IPS-15b (cell line): ENCODE results near the gene IGFALS.

Experiments
- H3K27me3 ChIP-seq: one replicate; pipeline ENCODE4 v1.6.1; 2013; ENCODE audit warnings: low read length; ENCODE audit not compliant: control insufficient read depth, insufficient read depth
- H3K36me3 ChIP-seq: one replicate; pipeline ENCODE4 v1.6.1; 2013; ENCODE audit warnings: low read length; ENCODE audit not compliant: control insufficient read depth, insufficient read depth
- H3K4me1 ChIP-seq: one replicate; pipeline ENCODE4 v1.6.1; 2013; ENCODE audit warnings: mild to moderate bottlenecking, low read length; ENCODE audit not compliant: control insufficient read depth, insufficient read depth
- H3K4me3 ChIP-seq: one replicate; pipeline ENCODE4 v1.5.1; 2013; ENCODE audit warnings: low read depth, low read length
- H3K9ac ChIP-seq: one replicate; pipeline ENCODE4 v1.6.1; 2013; ENCODE audit warnings: low read depth, mild to moderate bottlenecking, low read length
- H3K9me3 ChIP-seq: one replicate; pipeline ENCODE4 v1.6.1; 2013; ENCODE audit warnings: mild to moderate bottlenecking, low read length; ENCODE audit not compliant: control insufficient read depth, insufficient read depth

Gene IGFALS

DNA sequence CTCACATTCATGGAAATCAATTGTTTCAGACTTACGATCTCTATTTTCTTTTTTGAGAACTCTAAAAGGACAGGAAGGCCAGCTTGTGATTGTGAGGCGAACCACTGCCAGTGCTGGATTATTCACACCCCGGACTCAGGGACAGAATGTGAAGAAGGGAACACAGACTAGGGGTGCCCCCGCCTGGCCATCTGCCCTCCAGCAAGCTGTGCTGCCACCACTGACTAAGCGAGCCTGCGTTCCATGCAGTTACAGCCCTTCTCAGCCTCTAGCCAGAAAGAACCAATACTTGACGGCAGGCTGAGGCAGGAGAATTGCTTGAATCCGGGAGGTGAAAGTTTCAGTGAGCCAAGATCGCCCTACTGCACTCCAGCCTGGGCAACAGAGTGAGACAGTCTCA lies 30.3 kb upstream of the IGFALS start:
- H3K36me3 ChIP-seq, result no peaks in the 10 kb centered on the region
- no peak overlapping the region for H3K4me3 ChIP-seq
- peaks cover 5% of the 10 kb centered on the region for H3K27me3 ChIP-seq
- no peak overlapping the region for H3K9ac ChIP-seq
- H3K4me1 ChIP-seq, result peaks cover 5% of the 10 kb centered on the region
- H3K9me3 ChIP-seq, result no peaks in the 10 kb centered on the region

DNA sequence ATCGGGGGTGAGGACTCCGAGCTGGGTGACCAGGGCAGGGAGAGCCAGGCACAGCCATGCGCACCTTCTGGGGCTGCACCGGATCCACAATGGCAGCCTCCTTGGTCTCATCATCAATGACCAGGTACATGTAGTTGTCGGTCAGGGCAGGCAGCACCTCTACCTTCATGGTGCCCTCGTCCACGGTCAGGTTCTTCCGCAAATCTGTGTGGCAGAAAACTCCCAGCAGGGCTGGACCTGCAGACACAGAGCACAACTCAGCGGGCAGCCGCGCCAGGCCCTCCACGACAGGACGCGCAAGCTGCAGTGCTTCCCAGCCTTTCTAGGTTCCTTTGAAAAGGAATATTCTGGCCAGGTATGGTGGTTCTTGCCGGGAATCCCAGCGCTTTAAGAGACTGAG lies 29.3 kb upstream of the IGFALS start:
- H3K36me3 ChIP-seq, result no peaks in the 10 kb centered on the region
- H3K9me3 ChIP-seq, result no peaks in the 10 kb centered on the region
- no peak overlapping the region for H3K4me3 ChIP-seq
- H3K9ac ChIP-seq, result no peak overlapping the region
- no peaks in the 10 kb centered on the region for H3K4me1 ChIP-seq
- H3K27me3 ChIP-seq, result peaks cover 5% of the 10 kb centered on the region

DNA sequence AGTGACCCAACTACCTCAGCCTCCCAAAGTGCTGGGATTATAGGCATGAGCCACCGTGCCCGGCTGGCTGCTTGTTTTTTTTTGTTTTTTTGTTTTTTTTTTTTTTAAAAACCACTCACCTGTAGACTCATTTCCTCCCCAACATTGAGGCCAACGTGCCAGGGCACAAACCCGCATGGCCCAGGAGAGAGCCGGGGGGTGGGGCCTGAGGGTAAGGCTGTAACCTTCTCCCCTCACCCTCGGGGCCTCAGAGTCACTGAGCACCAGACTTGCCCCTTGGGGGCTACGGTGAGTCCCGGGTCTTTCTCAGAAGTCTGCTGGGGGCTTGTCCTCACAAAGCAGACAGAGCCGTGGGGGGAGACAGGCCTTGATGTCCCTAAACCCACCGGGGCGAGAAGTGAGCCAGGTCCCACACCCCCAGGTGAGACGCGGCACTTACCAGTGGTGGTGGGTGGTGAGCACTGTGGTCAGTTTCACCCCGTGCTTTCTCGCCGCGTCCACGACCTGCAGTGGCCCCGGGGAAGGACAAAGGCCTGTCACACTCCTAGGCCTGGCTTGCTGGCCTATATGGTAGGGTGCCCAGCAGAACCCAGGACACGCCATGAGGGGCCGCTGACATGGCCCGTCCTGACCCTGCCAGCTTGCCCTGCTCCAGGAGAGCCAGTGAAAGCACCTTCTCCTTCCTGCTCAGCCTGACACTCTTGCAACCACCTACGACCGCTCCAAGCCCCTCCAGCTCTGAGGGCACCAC lies 28.5 kb upstream of the IGFALS start:
- Histone ChIP-seq H3K36me3 (peaks cover 4% of the 10 kb centered on the region), H3K4me1 (no peaks in the 10 kb centered on the region), H3K9ac (no peak overlapping the region), H3K27me3 (peaks cover 5% of the 10 kb centered on the region), H3K4me3 (no peak overlapping the region), H3K9me3 (no peaks in the 10 kb centered on the region)

DNA sequence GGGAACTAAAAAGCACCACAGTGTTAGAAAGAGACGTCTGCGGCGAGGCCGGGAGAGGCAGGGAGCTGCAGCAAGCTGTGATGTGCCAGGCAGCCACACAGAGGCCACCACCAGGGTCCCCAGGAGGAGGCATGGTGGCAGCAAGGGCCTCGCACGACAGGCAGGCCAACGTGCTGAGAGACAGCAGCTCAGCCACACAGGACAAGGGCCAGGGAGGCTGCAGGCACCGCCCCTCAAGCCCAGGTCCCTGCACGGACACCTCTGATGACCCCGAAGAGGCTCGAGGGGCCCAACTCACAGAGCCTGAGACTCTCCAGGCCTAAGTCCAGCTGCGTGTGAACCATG lies 27.4 kb upstream of the IGFALS start:
- Histone ChIP-seq H3K4me1 (no peaks in the 10 kb centered on the region), H3K9ac (no peak overlapping the region), H3K36me3 (peaks cover 10% of the 10 kb centered on the region), H3K27me3 (peaks cover 5% of the 10 kb centered on the region), H3K4me3 (no peak overlapping the region), H3K9me3 (no peaks in the 10 kb centered on the region)

DNA sequence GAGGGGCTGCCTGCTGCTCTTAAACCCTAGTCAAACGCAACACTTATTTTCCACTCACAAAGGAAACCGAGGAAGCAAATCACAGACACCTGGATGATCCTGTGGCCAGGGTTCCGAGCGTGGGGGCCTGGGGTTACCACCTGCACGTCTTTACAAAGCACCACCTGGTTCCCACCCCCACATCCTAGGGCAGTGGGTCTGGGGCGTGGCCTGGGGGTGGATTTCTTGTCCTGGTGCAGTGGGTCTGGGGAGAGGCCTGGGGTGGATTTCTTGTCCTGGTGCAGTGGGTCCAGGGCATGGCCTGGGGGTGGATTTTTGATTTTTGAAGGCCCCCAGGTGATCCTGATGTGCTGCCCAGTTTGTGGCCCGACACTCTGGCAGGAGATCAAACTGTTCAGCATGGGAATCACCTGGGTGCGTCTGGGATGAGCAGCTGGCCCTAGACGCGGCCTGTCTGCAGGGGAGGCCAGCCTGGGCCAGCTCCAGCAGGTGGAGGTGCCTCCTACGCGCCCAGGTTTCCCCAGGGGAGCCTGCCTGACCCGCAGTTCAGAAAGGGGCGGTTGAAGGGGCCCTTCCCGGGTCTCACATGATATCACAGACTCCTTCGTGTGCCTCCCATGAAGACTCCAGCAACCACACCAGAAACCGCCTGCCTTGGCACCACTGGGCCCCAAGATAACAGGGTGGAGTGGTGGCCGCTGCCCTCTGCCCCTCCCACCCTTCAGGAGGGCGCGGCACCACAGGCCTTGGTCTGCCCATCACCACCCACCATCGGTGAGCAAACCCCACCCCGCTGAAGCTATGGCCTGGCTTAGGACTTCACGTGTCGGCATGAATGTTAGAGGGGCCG lies 26.8 kb upstream of the IGFALS start:
- H3K9ac ChIP-seq, result no peak overlapping the region
- H3K36me3 ChIP-seq, result peaks cover 10% of the 10 kb centered on the region
- no peaks in the 10 kb centered on the region for H3K4me1 ChIP-seq
- no peak overlapping the region for H3K4me3 ChIP-seq
- H3K9me3 ChIP-seq, result no peaks in the 10 kb centered on the region
- peaks cover 3% of the 10 kb centered on the region for H3K27me3 ChIP-seq

DNA sequence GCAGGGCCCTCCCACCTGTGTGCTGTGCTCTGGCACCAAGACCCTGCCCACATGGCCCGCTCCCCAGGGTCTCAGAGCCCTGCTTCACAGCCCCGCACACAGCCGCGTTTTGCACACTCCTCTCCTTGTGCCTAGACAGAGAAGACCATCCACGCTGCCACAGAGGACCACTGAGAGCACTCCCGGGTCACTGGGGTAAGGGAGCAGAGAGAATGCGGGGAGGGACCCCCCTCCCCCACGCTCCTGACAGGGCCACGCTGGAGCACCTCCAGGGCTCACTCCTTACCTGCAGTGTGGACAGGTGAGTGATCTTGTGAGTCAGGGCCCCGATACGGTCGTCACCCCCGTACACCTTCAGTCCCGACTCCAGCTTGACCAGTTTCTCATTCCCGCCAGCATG lies 26.1 kb upstream of the IGFALS start:
- no peaks in the 10 kb centered on the region for H3K9me3 ChIP-seq
- peaks cover 10% of the 10 kb centered on the region for H3K36me3 ChIP-seq
- H3K27me3 ChIP-seq, result no peaks in the 10 kb centered on the region

DNA sequence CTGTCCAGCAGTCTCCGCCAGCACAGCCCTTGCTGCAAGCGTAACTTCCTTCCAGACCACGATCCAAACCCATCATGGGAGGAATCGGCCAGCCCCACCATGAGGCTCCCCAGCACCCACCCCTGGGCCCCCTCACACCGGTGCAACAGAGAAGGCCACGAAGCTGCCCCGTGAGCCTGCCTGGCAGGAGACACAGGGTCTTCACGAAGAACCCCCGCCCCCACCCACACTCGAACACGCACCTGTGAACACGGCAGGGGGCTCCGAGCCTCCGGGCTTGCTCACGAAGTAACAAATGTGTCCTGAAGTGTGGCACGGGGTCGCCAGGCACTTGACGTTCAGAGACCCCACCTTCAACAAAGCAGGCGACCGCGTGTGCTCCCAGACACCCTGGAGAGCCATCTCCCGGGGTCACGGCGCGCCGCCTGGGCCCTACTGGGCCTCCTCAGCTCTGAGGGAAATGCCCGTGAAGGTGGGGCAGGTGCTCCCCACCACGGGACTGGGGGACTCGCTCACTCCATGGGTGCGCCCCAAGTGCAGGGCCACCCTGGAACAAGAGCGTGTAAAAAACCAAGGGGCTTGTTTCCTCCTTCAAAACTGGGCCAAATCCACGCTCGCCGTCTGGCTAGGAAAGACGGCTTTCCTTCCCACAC lies 25.5 kb upstream of the IGFALS start:
- Histone ChIP-seq H3K9ac (no peak overlapping the region), H3K9me3 (no peaks in the 10 kb centered on the region), H3K4me1 (no peaks in the 10 kb centered on the region), H3K36me3 (peaks cover 10% of the 10 kb centered on the region), H3K27me3 (no peaks in the 10 kb centered on the region), H3K4me3 (no peak overlapping the region)

More for the DNA sequence above, 26.1 kb upstream of the IGFALS start:
- Histone ChIP-seq H3K4me3 (no peak overlapping the region), H3K9ac (no peak overlapping the region), H3K4me1 (no peaks in the 10 kb centered on the region)

DNA sequence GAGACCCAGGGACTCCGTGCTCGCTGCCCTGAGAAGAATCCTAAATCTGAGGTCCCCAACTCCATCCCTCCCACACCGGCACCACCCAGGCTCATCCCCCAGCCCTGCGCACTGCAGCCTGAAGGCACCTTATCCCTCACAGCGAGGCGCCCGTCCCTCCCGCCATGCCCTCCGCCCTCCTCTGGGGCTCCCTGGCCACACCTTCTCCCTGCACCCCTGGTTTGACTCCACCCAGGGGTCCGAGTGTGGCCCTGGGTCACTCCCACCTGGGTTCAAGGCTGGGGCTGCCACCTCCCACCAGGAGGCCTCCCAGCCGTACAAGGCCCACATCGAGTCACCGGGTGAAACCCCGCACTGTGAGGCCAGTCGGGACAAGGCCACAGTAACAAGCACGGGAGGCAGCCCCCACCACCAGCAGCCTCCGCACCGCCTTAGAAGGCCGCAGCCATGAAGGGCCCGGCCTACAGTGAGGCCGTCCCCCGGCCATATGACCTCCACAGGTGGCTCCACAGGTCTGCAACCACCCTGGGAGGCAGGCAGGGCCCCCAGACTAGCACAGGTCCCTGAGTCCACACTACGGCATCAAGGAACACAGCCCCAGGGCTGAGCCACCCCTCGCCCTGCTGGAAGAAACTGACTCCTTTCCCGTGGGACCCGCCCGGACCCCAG lies 24.8 kb upstream of the IGFALS start:
- no peaks in the 10 kb centered on the region for H3K4me1 ChIP-seq
- H3K9me3 ChIP-seq, result no peaks in the 10 kb centered on the region
- no peak overlapping the region for H3K4me3 ChIP-seq
- H3K27me3 ChIP-seq, result no peaks in the 10 kb centered on the region
- peaks cover 10% of the 10 kb centered on the region for H3K36me3 ChIP-seq
- no peak overlapping the region for H3K9ac ChIP-seq

DNA sequence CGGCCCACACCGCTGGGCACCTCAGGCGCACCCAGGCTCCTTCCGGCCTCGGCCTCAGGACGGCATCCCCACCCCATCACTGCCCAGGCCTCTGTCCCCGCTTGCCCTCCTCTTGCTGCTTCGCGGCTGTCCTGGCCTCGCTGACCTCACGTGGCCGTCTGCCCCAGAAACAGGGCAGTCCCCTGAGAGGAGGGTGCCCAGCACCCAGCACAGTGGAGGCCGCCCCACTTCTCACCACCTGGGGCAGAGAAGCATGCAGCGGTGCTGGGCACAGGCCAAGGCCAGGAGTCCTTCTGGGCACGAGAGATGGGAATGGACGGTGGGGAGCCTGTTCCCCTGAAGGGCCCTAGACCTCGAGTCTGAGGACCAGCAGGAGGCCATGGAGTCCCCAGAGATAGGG lies 24.2 kb upstream of the IGFALS start:
- H3K36me3 ChIP-seq, result peaks cover 10% of the 10 kb centered on the region
- H3K9ac ChIP-seq, result no peak overlapping the region
- H3K4me3 ChIP-seq, result no peak overlapping the region
- no peaks in the 10 kb centered on the region for H3K9me3 ChIP-seq
- no peaks in the 10 kb centered on the region for H3K27me3 ChIP-seq
- H3K4me1 ChIP-seq, result no peaks in the 10 kb centered on the region

DNA sequence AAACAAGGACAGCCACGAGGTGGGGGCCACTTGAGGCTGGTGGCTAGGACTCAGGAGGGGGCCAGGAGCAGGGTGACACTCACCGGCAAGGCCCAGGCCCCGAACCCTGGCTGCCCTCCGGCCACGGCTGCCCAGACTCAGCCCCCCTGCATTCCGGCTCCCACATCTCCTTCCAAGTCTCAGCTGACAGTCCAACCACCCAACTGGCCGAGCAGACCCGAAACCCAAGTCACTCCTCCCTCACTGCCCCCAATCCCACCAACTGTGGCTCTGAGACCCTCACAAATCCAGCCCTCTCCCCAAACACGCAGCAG lies 23.7 kb upstream of the IGFALS start:
- Histone ChIP-seq H3K36me3 (peaks cover 10% of the 10 kb centered on the region), H3K4me1 (no peaks in the 10 kb centered on the region), H3K9me3 (no peaks in the 10 kb centered on the region), H3K9ac (no peak overlapping the region), H3K4me3 (no peak overlapping the region), H3K27me3 (no peaks in the 10 kb centered on the region)

DNA sequence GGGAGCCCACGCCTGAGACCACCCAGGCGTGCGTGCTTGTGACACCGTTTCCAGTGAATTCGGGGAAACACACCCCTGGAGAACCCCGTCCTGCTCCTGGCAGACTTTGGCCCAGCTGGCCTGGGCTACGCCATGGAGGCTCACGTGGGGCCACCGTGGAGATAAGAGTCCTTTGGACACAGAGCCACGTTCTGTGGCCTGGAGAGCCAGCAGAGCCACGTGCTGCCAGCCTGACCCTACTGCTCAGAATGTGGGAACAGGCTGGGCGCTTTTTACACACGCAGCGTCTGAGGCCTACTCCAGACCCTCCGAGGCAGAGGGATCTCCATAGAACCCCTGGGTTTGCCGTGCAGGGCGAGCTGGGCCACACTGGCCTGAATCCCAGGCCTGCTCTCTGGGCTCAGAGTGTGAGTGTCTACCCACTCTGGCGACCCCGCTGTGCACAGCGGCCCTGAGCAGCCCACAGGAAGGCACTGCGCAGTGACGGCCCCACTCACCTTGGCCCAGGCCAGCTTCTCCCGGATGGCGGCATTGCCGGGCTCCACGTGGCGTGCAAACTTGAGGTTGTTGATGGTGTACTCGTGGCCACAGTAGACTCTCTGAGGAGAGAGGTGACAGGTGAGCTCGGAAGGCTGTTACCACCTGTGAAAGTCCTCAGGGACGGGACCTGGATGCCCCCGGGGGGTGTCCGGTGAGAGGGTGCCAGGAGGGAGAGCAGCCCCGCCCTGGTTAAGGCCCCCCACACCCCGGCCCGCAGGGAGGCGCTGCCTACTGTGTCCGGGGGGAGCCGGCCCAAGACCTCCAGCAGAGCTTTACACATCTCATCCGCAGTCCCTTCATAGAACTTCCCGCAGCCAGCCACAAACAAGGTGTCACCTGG lies 23.1 kb upstream of the IGFALS start:
- peaks cover 10% of the 10 kb centered on the region for H3K36me3 ChIP-seq

More for the DNA sequence above, 23.1 kb upstream of the IGFALS start:
- H3K9ac ChIP-seq, result no peak overlapping the region
- H3K9me3 ChIP-seq, result no peaks in the 10 kb centered on the region
- no peaks in the 10 kb centered on the region for H3K4me1 ChIP-seq
- no peaks in the 10 kb centered on the region for H3K27me3 ChIP-seq
- no peak overlapping the region for H3K4me3 ChIP-seq
